Measurements from ENCODE around the gene DNER. TPM values are rescaled to one million over a fixed set of nuclear protein-coding genes. Genes with fewer than 3 reads are reported as not detected.
"Not testable (repeated sequence)": the region's sequence is repeated elsewhere in the genome, so short reads cannot be mapped to it uniquely, and the experiment has no call there.

DNER gene, protein sequence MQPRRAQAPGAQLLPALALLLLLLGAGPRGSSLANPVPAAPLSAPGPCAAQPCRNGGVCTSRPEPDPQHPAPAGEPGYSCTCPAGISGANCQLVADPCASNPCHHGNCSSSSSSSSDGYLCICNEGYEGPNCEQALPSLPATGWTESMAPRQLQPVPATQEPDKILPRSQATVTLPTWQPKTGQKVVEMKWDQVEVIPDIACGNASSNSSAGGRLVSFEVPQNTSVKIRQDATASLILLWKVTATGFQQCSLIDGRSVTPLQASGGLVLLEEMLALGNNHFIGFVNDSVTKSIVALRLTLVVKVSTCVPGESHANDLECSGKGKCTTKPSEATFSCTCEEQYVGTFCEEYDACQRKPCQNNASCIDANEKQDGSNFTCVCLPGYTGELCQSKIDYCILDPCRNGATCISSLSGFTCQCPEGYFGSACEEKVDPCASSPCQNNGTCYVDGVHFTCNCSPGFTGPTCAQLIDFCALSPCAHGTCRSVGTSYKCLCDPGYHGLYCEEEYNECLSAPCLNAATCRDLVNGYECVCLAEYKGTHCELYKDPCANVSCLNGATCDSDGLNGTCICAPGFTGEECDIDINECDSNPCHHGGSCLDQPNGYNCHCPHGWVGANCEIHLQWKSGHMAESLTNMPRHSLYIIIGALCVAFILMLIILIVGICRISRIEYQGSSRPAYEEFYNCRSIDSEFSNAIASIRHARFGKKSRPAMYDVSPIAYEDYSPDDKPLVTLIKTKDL
- total RNA-seq (2021) = 8.4 and 9.2 TPM in 2 replicates
- Bru-seq, nascent RNA = percentile 43 among the genes with signal in this experiment
- percentile 37 among the genes with signal in this experiment for BruChase-seq, experiment 1, labeled RNA remaining after a 2-hour chase
- percentile 32 among the genes with signal in this experiment for BruChase-seq, experiment 2, labeled RNA remaining after a 6-hour chase
- long read RNA-seq, transcript DNER-201 (13 exons, 3,260 nt) = major isoform, 26 of 36 reads
- long read RNA-seq, partial matches to known transcripts = 5 of 36 reads
- long read RNA-seq, other reads (novel, unspliced or antisense) = 5 of 36 reads

- intact Hi-C loops (cut with micrococcal nuclease; ENCODE audit: unreplicated experiment) = loop anchor here (10.0 kb wide), 1 partner anchor 579 kb away; no protein-coding TSS in a partner anchor
- Histone ChIP-seq H3K4me3 (ENCODE audit: low read depth, low read length, poor library complexity, severe bottlenecking) (peak within 1 kb of the TSS; percentile 56), H3K27me3 (replicated peaks; ENCODE audit: insufficient read depth, low read depth, low read length, poor library complexity) (peaks cover 22% of the 10 kb centered on the region), H3K9me3 (ENCODE audit: low read depth, low read length, poor library complexity, severe bottlenecking) (no peaks in the 10 kb centered on the region), H3K27ac (ENCODE audit: low read depth, low read length, poor library complexity, severe bottlenecking) (no peak within 1 kb of the TSS), H3K4me1 (ENCODE audit: insufficient read depth, low read length, poor library complexity, severe bottlenecking) (peaks cover 8% of the 10 kb centered on the region), H3K36me3 (ENCODE audit: insufficient read depth, low read length, poor library complexity, severe bottlenecking) (no peaks in the 10 kb centered on the region)
- ChIA-PET POLR2A (ENCODE audit: low non-redundant PET) (no interaction called here), CTCF (interaction anchor here (0.6 kb wide), 1 partner anchor 200 kb away, joined by 3 read pairs; no protein-coding TSS in a partner anchor)
- BruUV-seq (replicated peaks) = no TSS peak
- DNase-seq (ENCODE audit: low spot score) = peak; percentile 69
- TF ChIP-seq EZH2 (IDR thresholded peaks at IDR 0.05; ENCODE audit: borderline replicate concordance, low read depth, low read length, poor library complexity, severe bottlenecking) (peak; percentile 60), CTCF (conservative IDR thresholded peaks at IDR 0.05; ENCODE audit: low read depth, low read length) (no peak)
Measured at GRCh38 chr2:229714080-229714735, at the start of gene DNER. Gene DNER (minus strand): TSS chr2:229714555. CDS start chr2:229714423, 132 bp downstream.

DNA sequence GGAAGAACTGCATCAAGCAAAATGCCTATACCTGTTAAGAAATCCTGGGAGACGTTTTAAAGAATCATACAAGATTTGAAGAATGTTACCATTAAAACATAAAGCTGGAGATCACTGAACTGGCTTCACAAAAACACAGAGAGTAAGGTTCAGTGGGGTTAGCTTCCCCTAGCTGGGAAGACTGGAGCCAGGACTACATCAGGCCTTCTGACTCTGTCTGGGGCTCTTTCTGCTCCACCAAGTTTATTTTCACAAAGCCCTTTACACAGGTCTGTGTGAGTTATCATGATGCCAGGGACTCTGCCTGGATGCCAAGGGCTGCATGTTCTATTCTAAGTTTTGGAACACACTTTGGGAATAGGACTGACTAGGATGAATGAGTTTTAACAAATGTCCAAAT, 47.3 kb upstream of the DNER start:
- Histone ChIP-seq H3K27ac (ENCODE audit: low read depth, low read length, poor library complexity, severe bottlenecking) (no peak overlapping the region), H3K9me3 (ENCODE audit: low read depth, low read length, poor library complexity, severe bottlenecking) (no peaks in the 10 kb centered on the region), H3K36me3 (ENCODE audit: insufficient read depth, low read length, poor library complexity, severe bottlenecking) (peaks cover 13% of the 10 kb centered on the region), H3K27me3 (replicated peaks; ENCODE audit: insufficient read depth, low read depth, low read length, poor library complexity) (no peaks in the 10 kb centered on the region), H3K4me1 (ENCODE audit: insufficient read depth, low read length, poor library complexity, severe bottlenecking) (no peaks in the 10 kb centered on the region), H3K4me3 (ENCODE audit: low read depth, low read length, poor library complexity, severe bottlenecking) (no peak overlapping the region)
- ChIA-PET CTCF (no interaction called here), POLR2A (ENCODE audit: low non-redundant PET) (no interaction called here)
- TF ChIP-seq CTCF (conservative IDR thresholded peaks at IDR 0.05; ENCODE audit: low read depth, low read length) (no peak), EZH2 (IDR thresholded peaks at IDR 0.05; ENCODE audit: borderline replicate concordance, low read depth, low read length, poor library complexity, severe bottlenecking) (no peak)
- BruUV-seq (replicated peaks) = no TSS peak
- no peak for DNase-seq (ENCODE audit: low spot score)
- intact Hi-C loops (cut with micrococcal nuclease; ENCODE audit: unreplicated experiment) = no loop called here

DNA sequence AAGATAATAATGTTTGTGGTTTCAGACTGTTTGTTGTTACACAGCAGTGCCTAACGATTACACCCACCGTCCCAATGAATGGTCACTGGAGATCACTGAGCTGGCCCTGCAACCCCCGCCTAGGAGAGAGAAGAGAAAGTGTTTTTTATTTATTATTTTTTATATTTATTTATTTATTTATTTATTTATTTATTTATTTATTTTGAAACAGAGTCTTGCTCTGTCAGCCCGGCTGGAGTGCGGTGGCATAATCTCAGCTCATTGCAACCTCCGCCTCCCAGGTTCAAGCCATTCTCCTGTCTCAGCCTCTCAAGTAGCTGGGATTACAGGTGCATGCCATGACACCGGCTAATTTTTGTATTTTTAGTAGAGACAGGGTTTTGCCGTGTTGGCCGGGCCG, 43.1 kb upstream of the DNER start:
- CTCF ChIA-PET; H3K9me3 ChIP-seq (ENCODE audit: low read depth, low read length, poor library complexity, severe bottlenecking); intact Hi-C loops (cut with micrococcal nuclease; ENCODE audit: unreplicated experiment); POLR2A ChIA-PET (ENCODE audit: low non-redundant PET); BruUV-seq (replicated peaks); H3K36me3 ChIP-seq (ENCODE audit: insufficient read depth, low read length, poor library complexity, severe bottlenecking); DNase-seq (ENCODE audit: low spot score); H3K4me3 ChIP-seq (ENCODE audit: low read depth, low read length, poor library complexity, severe bottlenecking); H3K27ac ChIP-seq (ENCODE audit: low read depth, low read length, poor library complexity, severe bottlenecking); H3K4me1 ChIP-seq (ENCODE audit: insufficient read depth, low read length, poor library complexity, severe bottlenecking); H3K27me3 ChIP-seq (replicated peaks; ENCODE audit: insufficient read depth, low read depth, low read length, poor library complexity): not testable (repeated sequence)
